Neural crest cell (in vitro differentiated cells): ENCODE results near the gene AIFM2. TPM values are rescaled to one million over a fixed set of nuclear protein-coding genes. Genes with fewer than 3 reads are reported as not detected.
A peak's percentile ranks its signal among the peaks of the same experiment; 100 is the strongest.

Source experiments
- DNase-seq: peaks from one replicate; pipeline ENCODE4 v3.0.0; 2021; ENCODE audit warnings: low read depth, mixed read lengths, low spot score
- H3K27ac Mint-ChIP-seq: one replicate; pipeline ENCODE4 v1.8.0; 2021; ENCODE audit warnings: mild to moderate bottlenecking, mixed read lengths; ENCODE audit not compliant: unreplicated experiment
- H3K27me3 Mint-ChIP-seq: 2 replicates; pipeline ENCODE4 v1.8.0; 2021; ENCODE audit warnings: low read depth, mild to moderate bottlenecking, mixed read lengths
- H3K36me3 Mint-ChIP-seq: 2 replicates; pipeline ENCODE4 v1.8.0; 2021; ENCODE audit warnings: low read depth, mild to moderate bottlenecking, mixed read lengths
- H3K4me1 Mint-ChIP-seq: 2 replicates; pipeline ENCODE4 v1.8.0; 2021; ENCODE audit warnings: mixed read lengths
- H3K4me3 Mint-ChIP-seq: one replicate; pipeline ENCODE4 v1.8.0; 2021; ENCODE audit warnings: mild to moderate bottlenecking, mixed read lengths
- H3K9me3 Mint-ChIP-seq: 2 replicates; pipeline ENCODE4 v1.8.0; 2021; ENCODE audit warnings: mixed read lengths
- CTCF ChIP-seq: fragments of 200-600 bp; sonication (generic); conservative IDR thresholded peaks from 2 replicates; pipeline ENCODE4 v1.5.0; 2021; ENCODE audit warnings: antibody characterized with exemption, mild to moderate bottlenecking
- total RNA-seq: library from RNA; stranded (reverse); gene quantifications from 2 replicates; pipeline ENCODE4 v1.2.1, GENCODE V29; 2021

The AIFM2 gene
- total RNA-seq, 1 donor from 2014 or later = 2.8 TPM

DNA sequence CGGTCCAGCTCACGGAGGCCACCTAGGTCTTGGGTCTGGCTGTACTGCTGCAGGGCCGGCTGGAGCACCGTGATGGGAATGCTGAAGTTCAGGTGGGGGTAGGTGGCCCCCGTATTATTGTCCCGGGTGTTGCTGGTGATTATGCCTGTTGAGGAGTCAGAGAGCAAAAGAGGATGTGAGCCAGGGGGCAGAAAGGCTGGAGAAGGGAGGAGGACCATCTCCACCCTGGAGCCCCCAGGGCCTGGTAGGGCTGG, 7.3 kb upstream of the AIFM2 start:
- DNase-seq = no peak
- H3K9me3 Mint-ChIP-seq = no peaks in the 10 kb centered on the region
- peaks cover 4% of the 10 kb centered on the region for H3K4me1 Mint-ChIP-seq
- TF ChIP-seq CTCF = no peak
- H3K27me3 Mint-ChIP-seq = peaks cover 9% of the 10 kb centered on the region
- no peak overlapping the region for H3K4me3 Mint-ChIP-seq
- no peak overlapping the region for H3K27ac Mint-ChIP-seq
- peaks cover 3% of the 10 kb centered on the region for H3K36me3 Mint-ChIP-seq

DNA sequence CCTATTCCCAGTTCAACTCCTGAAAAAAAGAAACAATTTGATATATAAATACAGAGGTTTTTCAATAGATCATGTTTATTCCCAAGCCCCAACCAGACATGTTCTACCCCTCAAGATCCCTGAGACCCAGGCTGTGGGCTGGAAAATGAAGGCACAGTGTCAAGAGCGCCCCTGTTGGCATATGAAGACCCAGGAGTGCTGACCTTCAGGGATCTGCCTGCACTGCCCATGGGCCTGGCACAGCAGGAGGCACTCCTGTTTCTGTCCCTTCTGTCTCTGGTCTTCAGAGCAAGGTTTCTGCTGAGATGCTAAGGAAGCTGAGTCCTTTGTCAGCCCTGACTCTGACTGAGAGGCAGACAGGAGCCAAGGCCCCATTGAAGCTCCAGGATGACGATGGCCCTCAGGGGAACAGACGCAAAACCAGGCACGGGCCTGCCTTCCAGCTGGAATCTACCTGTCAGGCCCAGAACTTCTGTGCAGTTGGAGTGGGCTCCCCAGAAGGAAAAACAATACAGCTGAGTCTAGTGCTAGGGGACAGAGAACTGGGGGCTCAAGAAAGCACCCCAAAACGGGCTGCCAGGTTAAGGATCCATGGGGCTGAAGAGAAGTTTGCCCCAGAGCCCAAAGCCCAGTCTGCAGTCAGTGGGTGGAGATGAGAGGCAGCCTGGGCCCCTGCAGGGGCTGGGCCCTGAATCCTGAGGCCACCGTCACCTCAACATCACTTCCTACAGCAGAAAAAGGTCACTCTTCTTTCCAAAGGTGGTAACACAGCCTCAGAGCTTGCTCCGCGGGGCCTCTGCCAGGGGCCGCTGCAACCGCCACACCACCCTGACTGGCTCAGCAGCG, 6.7 kb upstream of the AIFM2 start:
- Mint-ChIP-seq H3K27ac (no peak overlapping the region), H3K4me3 (no peak overlapping the region), H3K36me3 (peaks cover 3% of the 10 kb centered on the region), H3K4me1 (peaks cover 2% of the 10 kb centered on the region), H3K9me3 (no peaks in the 10 kb centered on the region), H3K27me3 (peaks cover 9% of the 10 kb centered on the region)
- DNase-seq = no peak
- no peak for TF ChIP-seq CTCF

DNA sequence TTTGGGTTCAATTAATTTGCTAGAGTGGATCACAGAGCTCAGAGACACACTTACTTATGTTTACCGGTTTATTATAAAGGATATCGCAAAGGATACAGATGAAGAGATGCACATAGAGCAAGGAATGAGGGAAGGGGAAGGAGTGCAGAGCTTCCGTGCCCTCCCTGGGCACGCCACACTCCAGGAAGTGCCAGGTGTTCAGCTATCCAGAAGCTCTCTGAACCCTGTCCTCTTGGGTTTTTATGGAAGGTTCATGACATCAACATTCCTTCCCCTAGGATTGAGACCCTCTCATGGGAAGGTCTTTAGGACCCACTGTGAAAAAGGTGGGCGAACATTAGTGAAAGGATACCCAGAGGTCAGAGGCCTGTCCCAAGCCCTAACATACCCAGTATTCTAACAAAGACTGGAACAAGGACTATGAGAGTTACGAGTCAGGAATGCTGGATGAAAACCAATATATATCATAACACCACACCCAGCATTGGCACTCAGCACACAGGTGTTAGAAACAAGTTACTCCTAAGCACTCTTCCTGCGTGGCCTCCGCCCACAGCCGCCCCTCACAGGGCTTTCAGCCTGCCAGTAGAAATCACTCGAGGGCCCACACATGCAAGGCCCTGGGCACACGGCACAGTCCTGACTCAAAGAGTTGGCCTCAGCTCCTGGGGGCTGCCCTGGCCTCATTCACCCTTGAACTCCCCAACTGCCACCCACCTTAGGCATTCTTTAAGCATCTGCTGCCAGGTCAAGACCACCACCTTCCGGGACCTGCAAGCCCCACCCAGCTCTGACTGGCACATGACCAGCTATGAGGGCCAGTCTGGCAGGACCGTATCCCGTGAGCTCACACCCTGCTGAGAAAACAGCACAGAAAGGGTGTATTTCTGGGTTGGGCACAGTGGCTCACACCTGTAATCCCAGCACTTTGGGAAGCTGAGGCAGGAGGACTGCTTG, 5.6 kb upstream of the AIFM2 start:
- TF ChIP-seq CTCF = no peak
- H3K4me3 Mint-ChIP-seq = no peak overlapping the region
- H3K9me3 Mint-ChIP-seq = no peaks in the 10 kb centered on the region
- no peak for DNase-seq
- peaks cover 18% of the 10 kb centered on the region for H3K27me3 Mint-ChIP-seq
- H3K36me3 Mint-ChIP-seq = peaks cover 3% of the 10 kb centered on the region
- H3K4me1 Mint-ChIP-seq = peaks cover 1% of the 10 kb centered on the region
- H3K27ac Mint-ChIP-seq = peak overlapping the region; percentile 19

- Mint-ChIP-seq H3K4me1 (peaks cover 9% of the 10 kb centered on the region), H3K9me3 (no peaks in the 10 kb centered on the region), H3K36me3 (peaks cover 3% of the 10 kb centered on the region), H3K4me3 (no peak overlapping the region), H3K27me3 (peaks cover 28% of the 10 kb centered on the region), H3K27ac (no peak overlapping the region)
- DNase-seq = no peak
- no peak for TF ChIP-seq CTCF
Observed at GRCh38 chr10:70137135-70137534, 4.5 kb upstream of the AIFM2 start.

GRCh38 chr10:70135684-70136083, 3.1 kb upstream of the AIFM2 start:
- H3K4me1 Mint-ChIP-seq = peaks cover 11% of the 10 kb centered on the region
- H3K4me3 Mint-ChIP-seq = no peak overlapping the region
- no peak overlapping the region for H3K27ac Mint-ChIP-seq
- no peak for DNase-seq
- H3K27me3 Mint-ChIP-seq = peaks cover 42% of the 10 kb centered on the region
- no peak for TF ChIP-seq CTCF
- H3K9me3 Mint-ChIP-seq = no peaks in the 10 kb centered on the region
- H3K36me3 Mint-ChIP-seq = peaks cover 3% of the 10 kb centered on the region
